Measurements from ENCODE around the gene ZNF438. TPM values are rescaled to one million over a fixed set of nuclear protein-coding genes. Genes with fewer than 3 reads are reported as not detected.

Gene ZNF438
- total RNA-seq, 2 donors from 2014 or later = 10.6 to 14.5 TPM

DNA sequence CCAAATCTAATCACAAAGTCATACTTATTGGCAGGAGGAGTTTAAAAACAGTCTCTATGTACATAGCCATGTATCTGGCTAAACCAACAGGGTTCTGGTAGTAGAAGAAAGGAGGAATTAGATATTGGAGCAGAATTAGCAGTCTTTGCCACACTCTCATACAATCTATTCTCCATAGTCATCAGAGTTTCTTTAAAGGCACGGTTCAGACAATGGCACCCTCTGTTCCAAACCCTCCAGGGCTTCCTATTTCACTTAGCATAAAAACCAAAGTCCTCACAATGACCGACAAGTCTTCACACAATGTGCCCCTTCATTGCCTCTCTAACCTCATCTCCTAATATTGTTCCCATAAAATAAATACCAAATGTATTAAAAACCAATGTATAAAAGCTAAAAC, 12.7 kb downstream of the ZNF438 start:
- Histone ChIP-seq H3K27me3 (replicated peaks; ENCODE audit: insufficient read depth) (no peaks in the 10 kb centered on the region), H3K4me3 (no peak overlapping the region), H3K9me3 (no peaks in the 10 kb centered on the region), H3K4me1 (ENCODE audit: control insufficient read depth in 1 of 2, low read depth in 2 of 2) (peaks cover 22 to 52% of the 10 kb centered on the region in 2 donors), H3K36me3 (no peaks in the 10 kb centered on the region), H3K27ac (peak overlapping the region; percentile 62 to 70)
- ATAC-seq (ENCODE audit: insufficient number of reproducible peaks, low FRiP score, low read depth) (no peak), DNase-seq (ENCODE audit: low spot score) (no peak)
- TF ChIP-seq, protein P1, sequence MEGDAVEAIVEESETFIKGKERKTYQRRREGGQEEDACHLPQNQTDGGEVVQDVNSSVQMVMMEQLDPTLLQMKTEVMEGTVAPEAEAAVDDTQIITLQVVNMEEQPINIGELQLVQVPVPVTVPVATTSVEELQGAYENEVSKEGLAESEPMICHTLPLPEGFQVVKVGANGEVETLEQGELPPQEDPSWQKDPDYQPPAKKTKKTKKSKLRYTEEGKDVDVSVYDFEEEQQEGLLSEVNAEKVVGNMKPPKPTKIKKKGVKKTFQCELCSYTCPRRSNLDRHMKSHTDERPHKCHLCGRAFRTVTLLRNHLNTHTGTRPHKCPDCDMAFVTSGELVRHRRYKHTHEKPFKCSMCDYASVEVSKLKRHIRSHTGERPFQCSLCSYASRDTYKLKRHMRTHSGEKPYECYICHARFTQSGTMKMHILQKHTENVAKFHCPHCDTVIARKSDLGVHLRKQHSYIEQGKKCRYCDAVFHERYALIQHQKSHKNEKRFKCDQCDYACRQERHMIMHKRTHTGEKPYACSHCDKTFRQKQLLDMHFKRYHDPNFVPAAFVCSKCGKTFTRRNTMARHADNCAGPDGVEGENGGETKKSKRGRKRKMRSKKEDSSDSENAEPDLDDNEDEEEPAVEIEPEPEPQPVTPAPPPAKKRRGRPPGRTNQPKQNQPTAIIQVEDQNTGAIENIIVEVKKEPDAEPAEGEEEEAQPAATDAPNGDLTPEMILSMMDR (IDR thresholded peaks at IDR 0.05) = no peak

DNA sequence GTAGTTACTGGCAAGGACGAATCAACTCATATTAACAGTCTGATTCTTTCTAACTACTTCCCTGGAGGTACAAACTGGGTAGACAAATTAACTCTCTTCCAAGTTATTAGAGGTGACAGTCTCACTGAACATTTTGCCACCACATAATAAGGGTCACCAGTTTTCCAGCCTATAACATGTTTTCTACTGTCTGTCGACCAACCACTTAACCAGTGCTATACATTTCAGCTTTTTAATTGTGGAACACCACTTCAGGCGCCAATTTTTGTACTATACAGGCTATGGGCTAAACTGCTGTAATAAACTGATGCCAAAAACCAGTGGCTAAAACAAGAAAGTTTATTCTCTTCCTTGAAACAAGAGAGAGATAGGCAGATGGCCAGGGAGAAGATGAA, 13.3 kb downstream of the ZNF438 start:
- no peaks in the 10 kb centered on the region for H3K36me3 ChIP-seq
- ATAC-seq (ENCODE audit: insufficient number of reproducible peaks, low FRiP score, low read depth) (no peak), DNase-seq (ENCODE audit: low spot score) (no peak)
- no peak overlapping the region for H3K4me3 ChIP-seq
- peaks cover 22 to 47% of the 10 kb centered on the region in 2 donors for H3K4me1 ChIP-seq (ENCODE audit: control insufficient read depth in 1 of 2, low read depth in 2 of 2)
- peak overlapping the region; percentile 62 to 70 for H3K27ac ChIP-seq
- TF ChIP-seq, protein P1 (IDR thresholded peaks at IDR 0.05) = no peak
- no peaks in the 10 kb centered on the region for H3K9me3 ChIP-seq
- H3K27me3 ChIP-seq (replicated peaks; ENCODE audit: insufficient read depth) = no peaks in the 10 kb centered on the region

DNA sequence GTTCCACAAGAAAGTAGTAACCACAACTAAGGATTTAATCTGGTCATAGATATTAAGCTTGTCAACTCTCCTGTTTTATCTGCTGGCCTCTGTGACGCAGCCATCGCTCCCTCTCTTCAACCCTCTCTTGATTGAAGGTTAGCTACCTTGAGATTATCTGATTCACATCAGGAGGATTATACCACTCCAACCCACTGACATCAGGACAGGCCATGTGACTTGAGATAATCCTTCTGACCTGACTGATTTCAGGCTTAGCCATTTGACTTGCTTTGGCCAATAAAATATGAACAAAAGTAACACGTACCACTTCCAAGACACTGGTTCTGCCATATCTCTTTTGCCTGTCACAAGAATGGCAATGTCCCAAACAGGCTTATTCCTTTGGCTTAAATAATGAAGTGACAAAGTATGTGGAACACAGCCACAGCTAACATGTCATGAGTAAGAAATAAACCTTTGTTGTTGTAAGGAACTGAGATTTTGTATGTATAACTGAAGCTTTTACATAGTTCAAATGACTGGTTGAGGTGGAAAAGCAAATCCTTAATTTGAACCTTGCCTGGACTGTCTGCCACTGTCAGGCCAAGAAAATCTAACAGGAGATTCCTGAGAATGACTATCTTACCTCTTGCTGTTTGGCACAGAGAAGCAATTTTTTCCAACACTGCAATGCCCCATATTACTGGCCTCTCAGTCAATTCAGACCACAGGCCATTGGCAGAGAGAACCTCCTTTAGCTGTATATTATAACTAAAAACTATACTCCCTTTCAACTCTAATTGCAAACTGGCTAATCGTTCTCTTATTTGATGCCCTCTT, 13.9 kb downstream of the ZNF438 start:
- TF ChIP-seq, protein P1 (IDR thresholded peaks at IDR 0.05) = no peak

DNA sequence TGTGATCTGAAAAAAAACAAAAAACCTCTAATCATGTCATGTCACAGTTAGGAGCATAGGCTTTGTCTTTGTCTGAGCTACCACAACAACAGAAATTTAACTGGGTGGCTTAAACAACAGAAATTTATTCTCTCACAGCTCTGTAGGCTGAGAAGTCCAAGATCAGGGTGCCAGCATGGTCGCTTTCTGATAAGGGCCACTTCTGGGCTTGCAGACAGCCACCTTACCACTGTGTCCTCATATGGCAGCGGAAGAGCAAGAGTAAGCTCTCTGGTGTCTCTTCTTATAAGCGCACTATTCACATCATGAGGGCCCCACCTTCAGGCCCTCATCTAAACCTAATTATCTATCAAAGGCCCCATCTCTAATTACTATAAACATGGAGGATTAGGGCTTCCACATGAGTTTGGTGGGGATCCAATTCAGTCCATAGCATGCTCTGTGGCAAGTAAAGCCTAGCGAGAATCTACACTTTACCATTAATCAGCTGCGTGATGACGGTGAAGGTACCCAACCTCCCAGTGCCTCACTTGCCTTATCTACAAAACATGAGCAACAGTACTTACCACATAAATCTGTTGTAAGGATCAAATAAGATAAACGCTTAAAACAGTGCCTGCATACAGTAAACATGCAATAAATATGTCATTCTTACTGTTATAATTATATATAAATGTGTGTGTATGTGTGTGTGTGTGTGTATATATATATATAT, 17.3 kb downstream of the ZNF438 start:
- H3K36me3 ChIP-seq = no peaks in the 10 kb centered on the region
- no peak for DNase-seq (ENCODE audit: low spot score)
- TF ChIP-seq, protein P1 (IDR thresholded peaks at IDR 0.05) = no peak
- H3K27ac ChIP-seq = no peak overlapping the region
- no peak for ATAC-seq (ENCODE audit: insufficient number of reproducible peaks, low FRiP score, low read depth)
- no peaks in the 10 kb centered on the region for H3K27me3 ChIP-seq (replicated peaks; ENCODE audit: insufficient read depth)
- H3K9me3 ChIP-seq = no peaks in the 10 kb centered on the region
- H3K4me1 ChIP-seq (ENCODE audit: control insufficient read depth in 1 of 2, low read depth in 2 of 2) = peaks cover 18 to 48% of the 10 kb centered on the region in 2 donors
- H3K4me3 ChIP-seq = no peak overlapping the region

More for the DNA sequence above, 13.9 kb downstream of the ZNF438 start:
- Histone ChIP-seq H3K36me3 (no peaks in the 10 kb centered on the region), H3K27ac (peak overlapping the region; percentile 62 to 70), H3K9me3 (no peaks in the 10 kb centered on the region), H3K27me3 (replicated peaks; ENCODE audit: insufficient read depth) (no peaks in the 10 kb centered on the region), H3K4me3 (no peak overlapping the region), H3K4me1 (ENCODE audit: control insufficient read depth in 1 of 2, low read depth in 2 of 2) (peaks cover 22 to 42% of the 10 kb centered on the region in 2 donors)
- DNase-seq (ENCODE audit: low spot score) (no peak), ATAC-seq (ENCODE audit: insufficient number of reproducible peaks, low FRiP score, low read depth) (peak; percentile 37)

DNA sequence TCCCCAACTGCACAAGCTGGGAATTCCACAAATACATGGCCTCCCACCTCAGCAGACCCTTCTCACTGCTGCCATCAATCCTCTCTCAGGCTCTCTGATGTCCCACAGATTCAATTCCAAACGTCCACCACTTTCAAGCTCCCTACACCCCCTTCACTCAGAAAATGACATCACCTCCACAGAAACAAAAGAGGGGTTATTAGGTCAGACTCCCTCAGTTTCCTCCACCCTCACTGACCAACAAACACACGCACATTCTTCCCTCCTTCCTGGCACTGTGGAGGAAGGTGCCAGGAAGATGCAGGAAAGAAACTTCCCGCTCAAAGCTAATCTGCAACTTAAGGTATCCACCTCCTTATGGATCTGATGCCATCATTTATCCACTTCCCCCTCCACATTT, 18.3 kb downstream of the ZNF438 start:
- ATAC-seq (ENCODE audit: insufficient number of reproducible peaks, low FRiP score, low read depth) = no peak
- peaks cover 9 to 42% of the 10 kb centered on the region in 2 donors for H3K4me1 ChIP-seq (ENCODE audit: control insufficient read depth in 1 of 2, low read depth in 2 of 2)
- H3K4me3 ChIP-seq = no peak overlapping the region
- no peaks in the 10 kb centered on the region for H3K9me3 ChIP-seq
- TF ChIP-seq, protein P1 (IDR thresholded peaks at IDR 0.05) = no peak
- no peaks in the 10 kb centered on the region for H3K27me3 ChIP-seq (replicated peaks; ENCODE audit: insufficient read depth)
- no peak for DNase-seq (ENCODE audit: low spot score)
- no peaks in the 10 kb centered on the region for H3K36me3 ChIP-seq
- H3K27ac ChIP-seq = no peak overlapping the region
